Lower lobe of right lung (tissue), 2 donors: ENCODE results near the gene LMNB1. TPM values are rescaled to one million over a fixed set of nuclear protein-coding genes. Genes with fewer than 3 reads are reported as not detected.
"Not testable (repeated sequence)": the region's sequence is repeated elsewhere in the genome, so short reads cannot be mapped to it uniquely, and the experiment has no call there.

Source experiments
- ATAC-seq, 2 donors: fragments of 200-7000 bp; cut with Tn5 transposase; one replicate each; pipeline ENCODE4 v1.9.1; 2020 to 2022; ENCODE audit warnings: mild to moderate bottlenecking in 2 of 2, moderate library complexity in 2 of 2
- DNase-seq: peaks from one replicate; pipeline ENCODE4 v3.0.0-alpha.2; 2020
- H3K27ac ChIP-seq: fragments of 200-600 bp; one replicate; pipeline ENCODE4 v1.8.0; 2022
- H3K27me3 ChIP-seq: fragments of 200-600 bp; one replicate; pipeline ENCODE4 v1.8.0; 2022; ENCODE audit warnings: low read depth
- H3K36me3 ChIP-seq: fragments of 200-600 bp; one replicate; pipeline ENCODE4 v1.8.0; 2022; ENCODE audit warnings: mild to moderate bottlenecking
- H3K4me1 ChIP-seq: fragments of 200-600 bp; one replicate; pipeline ENCODE4 v1.8.0; 2022
- H3K4me3 ChIP-seq: fragments of 200-600 bp; one replicate; pipeline ENCODE4 v1.8.0; 2022; ENCODE audit warnings: mild to moderate bottlenecking
- H3K9me3 ChIP-seq: fragments of 200-600 bp; one replicate; pipeline ENCODE4 v1.8.0; 2022
- CTCF ChIP-seq: fragments of 200-600 bp; IDR thresholded peaks from one replicate; pipeline ENCODE4 v1.8.0; 2022; ENCODE audit warnings: antibody characterized with exemption, mild to moderate bottlenecking
- intact Hi-C: fragments of 100-400 bp; cut with DNase I; formaldehyde crosslinking; loops from one replicate; pipeline ENCODE4 v1.11.0; 2022
- total RNA-seq: library from RNA; stranded (reverse); fragmentation: NEBNext Ultra II Directional; extraction: Animal tissue kit (Norgen Biotek cat#: 25700); gene quantifications from one replicate; pipeline ENCODE4 v1.2.1, GENCODE V29; 2021
- donor health status: DM: no; HTN: yes; CAD: no; lungs with severe emphysema.

The LMNB1 gene
- total RNA-seq, 1 donor from 2014 or later = 13.5 TPM

- ATAC-seq = peak; percentile 67 to 70
- TF ChIP-seq CTCF = peak; percentile 12
- Histone ChIP-seq H3K9me3 (no peaks in the 10 kb centered on the region), H3K27ac (peak overlapping the region; percentile 93), H3K36me3 (no peaks in the 10 kb centered on the region), H3K27me3 (no peaks in the 10 kb centered on the region), H3K4me1 (peaks cover 17% of the 10 kb centered on the region), H3K4me3 (peak overlapping the region; percentile 88)
- intact Hi-C loops = no loop called here
- peak; percentile 77 for DNase-seq
Observed at GRCh38 chr5:126777257-126777974, 480 bp downstream of the LMNB1 start.

GRCh38 chr5:126777975-126778674, 1.2 kb downstream of the LMNB1 start:
- peaks cover 17% of the 10 kb centered on the region for H3K4me1 ChIP-seq
- no peaks in the 10 kb centered on the region for H3K36me3 ChIP-seq
- ATAC-seq = peak; percentile 72 to 84
- H3K27me3 ChIP-seq = no peaks in the 10 kb centered on the region
- peak overlapping the region; percentile 88 for H3K4me3 ChIP-seq
- DNase-seq = peak; percentile 91
- TF ChIP-seq CTCF = no peak
- H3K27ac ChIP-seq = peak overlapping the region; percentile 93
- no peaks in the 10 kb centered on the region for H3K9me3 ChIP-seq
- intact Hi-C loops = no loop called here

- Histone ChIP-seq H3K27me3 (no peaks in the 10 kb centered on the region), H3K27ac (peak overlapping the region; percentile 93), H3K4me1 (peaks cover 17% of the 10 kb centered on the region), H3K36me3 (no peaks in the 10 kb centered on the region), H3K9me3 (no peaks in the 10 kb centered on the region), H3K4me3 (peak overlapping the region; percentile 88)
- no peak for TF ChIP-seq CTCF
- DNase-seq = no peak
- no peak for ATAC-seq
- intact Hi-C loops = no loop called here
Observed at GRCh38 chr5:126778675-126779403, 1.9 kb downstream of the LMNB1 start.

- Histone ChIP-seq H3K9me3 (no peaks in the 10 kb centered on the region), H3K27ac (no peak overlapping the region), H3K27me3 (no peaks in the 10 kb centered on the region), H3K4me1 (peaks cover 17% of the 10 kb centered on the region), H3K36me3 (no peaks in the 10 kb centered on the region), H3K4me3 (no peak overlapping the region)
- DNase-seq = no peak
- intact Hi-C loops = loop anchor here (10.0 kb wide), 1 partner anchor 105 kb away; no protein-coding TSS in a partner anchor
- ATAC-seq = no peak
- TF ChIP-seq CTCF = peak; percentile 60
Observed at GRCh38 chr5:126780165-126780827, 3.4 kb downstream of the LMNB1 start.

- not testable (repeated sequence) for H3K4me1 ChIP-seq, H3K9me3 ChIP-seq, ATAC-seq, H3K36me3 ChIP-seq, H3K27ac ChIP-seq, H3K4me3 ChIP-seq, DNase-seq, H3K27me3 ChIP-seq
- intact Hi-C loops = loop anchor here (10.0 kb wide), 1 partner anchor 114 kb away; no protein-coding TSS in a partner anchor
Observed at GRCh38 chr5:126788409-126788808, 11.5 kb downstream of the LMNB1 start.
